ENCODE measurements around the gene GRK6.
A peak's percentile ranks its signal among the peaks of the same experiment; 100 is the strongest.

GRK6 gene

DNA sequence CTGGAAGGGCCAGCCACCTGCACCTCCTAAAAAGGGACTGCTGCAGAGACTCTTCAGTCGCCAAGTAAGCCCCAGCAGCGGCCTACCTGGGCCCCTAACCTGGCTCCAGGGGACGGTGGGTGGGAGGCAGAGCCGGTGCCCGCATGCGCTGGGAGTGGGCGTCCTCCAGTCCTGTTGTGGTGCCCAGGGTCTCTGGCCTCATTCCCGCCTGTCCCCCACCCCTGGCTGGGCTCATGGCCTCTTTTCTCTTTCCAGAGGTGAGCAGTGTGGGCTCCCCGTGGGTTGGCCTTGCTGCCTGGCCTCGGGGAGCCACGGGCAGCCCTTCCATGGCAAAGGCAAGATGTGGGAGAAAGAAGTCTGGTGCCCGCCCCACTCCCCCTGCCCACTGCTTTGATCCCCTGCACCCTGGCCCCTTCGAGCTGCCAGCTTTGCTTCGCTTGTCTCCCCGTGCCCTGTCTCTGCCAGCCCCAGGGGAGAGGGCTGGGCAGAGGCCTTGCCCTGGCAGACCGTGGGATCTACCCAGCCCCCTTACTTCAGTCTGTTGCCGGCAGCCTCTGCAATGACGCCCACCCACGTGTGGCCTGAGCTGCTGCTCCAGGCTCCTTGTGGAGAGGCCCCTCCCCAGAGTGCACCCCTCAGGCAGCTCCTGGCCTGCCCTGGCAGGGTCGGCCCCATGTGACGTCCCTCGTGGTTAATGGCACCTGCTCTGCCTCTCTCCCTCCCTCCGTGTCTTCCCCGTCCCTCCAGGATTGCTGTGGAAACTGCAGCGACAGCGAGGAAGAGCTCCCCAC, 14.7 kb downstream of the GRK6 start:
- no peak for DNase-seq

DNA sequence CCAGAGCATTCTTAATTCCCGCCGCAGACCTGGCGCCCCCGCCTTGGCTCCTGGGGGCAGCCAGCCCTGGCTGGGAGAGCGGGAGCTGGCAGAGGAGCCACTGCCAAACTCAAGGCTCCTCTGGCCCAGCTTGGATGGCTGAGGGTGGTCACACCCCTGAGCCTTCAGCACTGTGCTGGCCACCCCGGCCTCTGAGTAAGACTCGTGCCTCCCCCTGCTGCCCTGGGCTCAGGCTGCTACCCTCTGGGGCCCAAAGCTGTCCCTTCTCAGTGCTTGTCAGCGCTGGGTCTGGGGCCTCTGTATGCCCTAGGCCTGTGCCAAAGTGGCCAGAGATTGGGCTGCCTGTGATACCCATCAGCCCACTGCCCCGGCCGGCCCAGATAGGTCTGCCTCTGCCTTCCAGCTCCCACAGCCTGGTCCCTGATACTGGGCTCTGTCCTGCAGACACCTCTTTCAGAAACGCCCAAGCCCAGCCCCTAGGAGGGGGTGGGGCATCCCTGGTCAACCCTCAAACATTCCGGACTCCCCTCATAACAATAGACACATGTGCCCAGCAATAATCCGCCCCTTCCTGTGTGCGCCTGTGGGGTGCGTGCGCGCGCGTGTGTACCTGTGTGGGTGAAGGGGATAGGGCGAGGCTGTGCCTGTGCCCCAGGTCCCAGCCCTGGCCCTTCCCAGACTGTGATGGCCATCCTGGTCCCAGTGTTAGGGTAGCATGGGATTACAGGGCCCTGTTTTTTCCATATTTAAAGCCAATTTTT, 15.8 kb downstream of the GRK6 start:
- DNase-seq, result no peak

DNA sequence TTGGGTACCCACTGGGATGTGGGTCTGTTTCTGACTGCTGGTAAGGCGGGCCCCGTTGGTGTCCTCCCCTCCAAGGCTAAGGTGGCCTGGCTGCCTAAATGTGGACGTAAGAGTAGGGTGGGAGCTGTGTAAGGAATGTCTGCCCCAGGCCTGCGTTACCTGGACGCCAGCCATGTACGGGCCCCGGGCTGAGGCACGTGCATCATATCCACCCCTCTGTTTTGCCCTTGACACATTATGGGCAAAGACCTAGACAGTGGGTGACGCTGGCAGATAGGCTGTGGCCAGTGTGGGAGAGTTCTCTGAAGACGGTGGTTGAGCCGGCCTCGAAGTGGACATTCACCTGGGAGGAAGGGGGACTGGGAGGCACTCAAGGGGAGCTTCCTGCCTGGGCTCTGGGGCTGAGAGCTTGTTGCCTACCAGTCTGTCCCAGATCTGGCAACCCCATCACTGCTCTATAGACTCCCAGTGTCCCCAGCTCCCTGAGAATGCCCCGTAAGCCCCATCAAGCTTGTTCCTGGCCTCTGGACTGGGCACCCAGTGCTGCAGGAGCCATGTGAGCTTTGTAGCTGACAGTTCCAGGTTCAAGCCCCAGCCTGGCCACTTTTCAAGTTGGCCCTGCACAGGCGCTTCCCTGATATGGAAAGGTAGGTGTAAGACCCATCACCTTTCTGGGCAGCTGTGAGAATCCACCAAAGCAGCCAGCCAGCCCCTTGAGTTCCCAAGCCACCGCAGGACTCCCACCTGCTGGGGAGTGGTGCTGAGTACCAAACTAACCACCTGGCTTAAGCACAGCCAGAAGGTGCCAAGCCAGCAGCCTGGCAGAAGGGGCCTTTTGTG, 16.9 kb downstream of the GRK6 start:
- DNase-seq, result no peak

DNA sequence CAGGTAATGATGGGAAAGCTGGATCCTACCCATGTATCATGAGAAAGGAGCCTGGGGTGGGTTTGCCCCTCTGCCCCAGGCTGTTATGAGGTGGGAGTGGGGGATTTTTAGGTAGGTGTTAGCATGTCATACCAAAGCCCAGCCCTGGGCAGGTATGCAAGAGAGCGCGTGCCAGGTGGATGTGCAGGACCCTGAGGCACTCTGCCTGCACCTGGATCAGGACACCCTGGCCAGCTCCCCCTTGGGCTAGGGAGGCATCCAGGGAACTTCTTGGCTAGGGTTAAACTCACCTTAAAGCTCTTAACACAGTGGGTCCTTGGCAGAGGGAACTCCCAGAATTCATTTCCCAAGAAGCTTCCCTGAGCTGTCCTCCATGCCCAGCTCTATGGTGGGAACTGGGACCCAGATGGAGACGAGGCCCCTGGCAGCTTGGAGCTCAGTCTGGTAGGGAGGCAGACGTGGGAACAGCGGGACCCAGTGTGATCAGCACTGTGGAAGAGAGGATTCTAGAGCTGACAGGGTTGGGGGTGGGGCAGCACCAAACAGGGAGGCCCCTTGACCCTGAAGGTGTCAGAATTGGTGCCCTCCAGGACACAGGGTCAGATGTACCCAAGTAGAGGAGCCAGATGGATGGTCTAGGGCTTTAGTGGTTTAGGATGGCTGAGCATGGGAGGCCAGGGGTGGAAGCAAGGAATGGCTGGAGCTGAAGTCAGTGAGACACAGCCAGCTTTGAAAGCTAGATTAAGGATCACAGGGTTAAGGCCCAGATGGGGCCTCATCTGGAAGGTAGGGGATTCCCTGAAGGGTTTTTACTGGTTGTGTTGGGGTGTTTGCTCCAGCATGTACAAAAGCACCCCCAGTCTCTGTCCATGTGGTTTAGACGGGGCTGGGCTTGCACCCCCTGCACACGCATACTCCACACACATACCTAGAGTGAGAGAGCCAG, 17.9 kb downstream of the GRK6 start:
- DNase-seq, result no peak

DNA sequence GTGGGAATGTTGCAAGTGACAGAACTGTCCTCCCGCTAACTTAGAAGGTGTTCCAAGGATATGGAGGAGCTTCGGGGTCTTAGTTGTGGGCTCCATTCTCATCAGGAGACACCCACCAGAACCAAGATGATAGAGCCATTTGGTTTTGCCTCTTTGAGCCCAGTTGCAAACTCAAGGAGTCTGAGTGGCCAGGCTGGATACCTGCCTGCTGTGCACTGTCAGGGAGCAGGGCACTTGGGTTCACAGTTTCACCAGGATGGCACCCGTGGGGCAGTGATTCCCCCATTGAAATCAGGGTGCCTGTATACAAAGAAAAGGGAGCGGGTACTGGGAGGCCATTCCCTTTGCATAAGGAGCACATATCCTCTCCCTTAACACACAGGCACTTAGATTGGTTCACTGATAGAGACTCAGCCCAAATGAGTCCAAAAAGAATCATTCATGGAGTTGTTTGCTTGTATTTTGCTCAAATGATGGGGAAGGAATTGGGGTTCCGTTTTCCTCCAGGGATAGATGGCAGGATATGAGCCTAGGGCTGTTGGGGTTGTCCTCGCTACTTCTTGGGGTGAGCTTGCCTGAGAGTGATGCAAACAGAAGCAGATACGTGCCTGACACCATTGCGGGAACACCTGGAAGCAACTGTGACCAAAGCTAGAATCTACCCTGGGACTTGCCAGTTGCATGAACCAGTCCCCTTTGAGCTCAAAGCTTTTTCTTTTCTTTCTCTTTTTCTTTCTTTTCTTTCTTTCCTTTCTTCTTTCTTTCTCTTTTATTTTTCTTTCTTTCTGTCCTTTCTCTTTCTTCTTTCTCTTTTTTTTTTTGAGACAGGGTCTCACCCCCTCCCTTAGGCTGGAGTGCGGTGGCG, 18.8 kb downstream of the GRK6 start:
- DNase-seq, result no peak

DNA sequence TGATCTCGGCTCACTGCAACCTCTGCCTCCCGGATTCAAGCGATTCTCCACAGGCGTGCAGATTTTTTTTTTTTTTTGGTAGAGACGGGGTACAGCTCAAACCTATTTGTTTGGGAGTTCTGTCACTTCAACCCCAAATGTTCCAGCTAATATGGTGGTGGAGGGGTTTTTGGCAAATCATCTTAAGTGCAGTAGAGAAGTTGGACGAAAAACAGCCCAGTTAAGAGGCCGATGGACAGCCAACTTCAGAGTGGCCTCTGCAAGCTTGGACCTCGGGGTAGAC, 19.4 kb downstream of the GRK6 start:
- DNase-seq, result no peak

DNA sequence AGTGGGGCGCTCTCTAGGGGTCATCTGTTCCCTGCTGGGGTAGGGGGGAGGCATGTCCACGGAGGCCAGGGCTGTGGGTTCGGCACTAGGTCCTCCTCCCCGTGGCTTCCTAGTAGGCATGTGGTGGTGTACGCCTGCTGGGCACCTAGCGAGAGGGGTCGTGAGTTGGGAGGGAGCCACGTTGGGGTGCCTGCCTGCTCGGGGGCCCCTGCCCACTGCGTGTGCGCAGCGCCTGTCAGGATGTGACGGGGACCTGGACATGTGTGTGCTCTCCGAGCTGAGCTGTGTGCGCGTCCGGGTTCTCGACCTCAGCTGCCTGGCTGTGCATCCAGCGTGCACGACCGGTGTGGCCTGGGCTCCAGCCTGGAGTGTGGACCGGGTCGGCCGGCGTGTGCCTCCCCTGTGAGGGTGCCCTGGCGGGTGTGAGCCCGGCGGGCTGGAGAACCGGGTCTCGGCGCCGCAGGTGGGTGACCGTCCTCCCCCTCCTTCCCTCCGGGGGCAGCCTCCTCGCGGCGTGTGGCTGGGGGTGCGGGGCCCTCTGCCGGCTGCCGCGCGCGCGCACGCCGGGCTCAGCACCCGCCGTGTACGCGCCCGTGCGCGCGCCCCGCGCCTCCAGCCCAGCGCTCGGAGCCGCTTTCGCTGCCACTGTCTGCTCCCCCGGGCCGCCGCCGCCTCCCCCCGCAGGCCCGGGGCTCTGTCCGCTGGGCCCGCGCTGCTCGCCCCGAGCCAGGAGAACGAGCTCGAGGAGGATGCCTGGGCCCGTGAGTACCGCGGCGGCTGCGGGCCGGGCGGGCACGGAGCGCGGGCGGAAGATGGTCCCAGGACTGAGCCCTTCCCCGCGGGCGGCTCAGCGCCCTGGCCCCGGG, 20.0 kb downstream of the GRK6 start, which contains the start of gene PRR7:
Gene PRR7 (plus strand): TSS at position 615 of the 866 bp plus-strand sequence. CDS start 8,254 bp downstream, outside the sequence.
- DNase-seq, result peak; percentile 71

DNA sequence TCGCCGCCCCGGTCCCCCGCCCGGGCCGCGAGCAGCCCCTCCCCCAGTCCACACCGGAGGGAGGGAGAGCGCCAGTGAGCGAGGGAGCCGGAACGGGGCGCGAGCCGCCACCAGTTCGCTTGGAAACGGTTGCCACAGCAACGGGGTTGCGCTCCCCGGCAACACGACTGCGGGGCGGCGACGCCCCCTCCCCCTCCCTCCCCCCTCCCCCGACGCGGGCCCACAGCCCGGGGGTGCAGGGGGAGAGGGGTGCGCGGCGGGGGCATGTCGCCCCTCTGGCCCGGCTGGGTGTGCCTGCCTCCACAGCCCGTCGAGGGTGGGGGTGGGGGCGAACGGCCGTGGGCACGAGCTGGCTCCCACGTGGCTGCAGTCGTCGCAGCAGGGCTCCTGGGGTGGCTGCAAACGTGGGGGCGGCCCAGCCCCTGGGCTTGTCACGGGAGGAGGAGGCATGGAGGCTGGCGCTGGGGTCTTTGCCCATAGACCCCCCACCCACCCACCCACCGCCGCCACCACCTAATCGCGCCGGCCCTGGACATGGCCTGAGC, 20.7 kb downstream of the GRK6 start:
- peak; percentile 80 for DNase-seq

DNA sequence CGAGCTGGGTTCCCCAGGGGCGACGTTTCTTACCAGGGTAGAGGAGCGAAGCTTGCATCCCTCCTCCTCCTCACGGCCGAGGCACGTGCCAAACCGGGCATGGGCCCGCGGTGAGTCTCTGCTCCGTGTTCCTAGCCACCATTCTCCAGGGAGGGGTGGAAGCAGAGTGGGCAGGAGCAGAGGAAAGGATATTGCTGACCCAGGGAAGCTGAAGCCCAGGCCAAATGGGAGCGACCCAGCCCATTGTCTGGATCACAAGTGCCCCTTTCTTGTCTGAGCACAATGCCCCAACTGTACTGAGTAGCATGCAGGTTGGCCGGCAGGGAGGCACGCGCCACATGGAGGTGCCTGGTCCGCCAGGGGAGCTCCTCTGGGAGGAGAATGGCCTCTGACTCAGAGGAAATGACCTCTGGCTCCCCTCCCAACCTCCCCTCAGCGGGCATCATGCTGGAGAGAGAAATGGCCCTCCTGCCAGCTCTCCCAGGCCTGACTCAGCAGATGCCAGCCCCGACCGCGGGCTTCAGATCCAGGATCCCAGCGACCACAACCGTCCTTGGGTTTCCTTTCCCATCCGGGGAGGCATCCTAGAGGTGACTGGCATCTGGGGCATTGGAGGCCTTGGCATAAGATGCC, 21.3 kb downstream of the GRK6 start:
- peak; percentile 75 for DNase-seq

DNA sequence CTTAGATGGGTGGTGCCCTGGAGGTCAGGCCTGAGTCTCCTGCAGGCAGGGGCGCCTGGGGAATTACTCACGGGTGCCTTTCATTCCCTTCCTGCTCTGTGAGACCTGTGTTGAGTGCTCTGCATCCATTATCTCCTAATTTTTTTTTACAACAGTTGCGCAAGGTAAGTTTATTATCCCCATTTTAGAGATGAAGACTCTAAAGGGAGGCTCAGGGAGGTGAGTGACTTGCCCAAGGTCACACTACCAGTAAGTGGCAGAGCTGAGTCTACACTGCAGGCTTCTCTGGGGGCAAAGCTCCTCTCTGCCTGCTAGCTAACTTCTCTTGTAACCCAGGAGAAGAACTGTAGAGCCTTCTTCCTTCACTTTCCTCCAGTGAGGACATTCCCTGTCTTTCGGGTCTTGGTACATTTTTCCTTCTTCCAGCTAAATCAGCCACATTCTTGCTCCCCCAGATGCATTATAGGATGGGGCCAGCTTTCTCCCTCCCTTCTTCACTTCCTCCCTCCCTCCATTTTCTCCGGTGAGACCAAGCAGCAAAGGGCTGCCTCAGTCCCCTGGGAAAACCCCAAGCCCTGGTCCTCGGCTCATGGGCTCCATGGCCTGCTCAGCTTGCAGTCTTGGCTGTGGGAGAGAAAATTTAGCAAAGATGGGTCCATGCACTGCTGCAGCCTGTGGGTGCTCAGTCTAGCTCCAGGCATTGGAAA, 21.9 kb downstream of the GRK6 start:
- no peak for DNase-seq

DNA sequence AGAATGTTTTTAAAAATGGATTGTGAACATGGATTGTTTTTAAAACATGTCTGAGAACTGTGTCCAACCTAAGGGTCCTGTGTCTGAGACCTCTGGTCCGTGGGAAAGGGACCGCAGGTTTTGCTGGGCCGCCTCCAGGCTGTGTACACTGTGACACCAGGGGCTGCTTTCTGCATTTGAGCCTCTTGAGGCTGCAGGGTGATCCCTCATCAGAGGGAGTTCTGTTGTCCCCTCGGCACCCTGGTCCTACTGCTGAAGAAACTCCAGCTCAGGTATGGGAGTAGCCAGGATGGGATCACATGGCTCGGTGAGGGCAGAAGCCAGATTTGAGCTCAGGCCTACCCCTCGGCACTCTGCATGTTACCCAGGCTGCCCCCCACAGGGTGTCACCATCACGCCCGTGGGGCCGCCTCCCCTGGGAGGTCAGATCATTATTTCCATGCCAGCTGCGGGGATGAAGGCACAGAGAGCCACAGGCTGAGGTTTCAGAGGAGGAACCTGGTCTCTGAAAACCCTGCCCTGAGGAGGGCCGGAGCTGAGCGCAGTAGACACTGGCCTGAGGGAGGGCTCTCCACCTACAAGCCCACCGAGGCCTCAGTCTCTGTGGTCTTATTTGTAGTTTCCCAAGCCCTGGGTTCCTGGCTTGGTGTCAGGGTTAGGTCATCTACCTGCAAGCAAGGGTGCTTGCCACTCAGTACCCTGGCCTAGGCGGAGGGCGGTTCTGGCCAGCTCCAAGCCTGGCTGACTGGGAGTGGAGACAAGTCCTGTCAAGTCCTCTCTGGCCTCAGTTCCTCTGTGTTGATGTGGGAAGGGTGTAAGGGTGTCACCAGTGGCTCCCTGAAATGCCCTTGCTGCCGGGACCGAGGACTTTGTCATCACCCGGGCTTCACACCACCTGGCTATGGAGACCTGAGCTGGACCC, 22.9 kb downstream of the GRK6 start:
- no peak for DNase-seq

DNA sequence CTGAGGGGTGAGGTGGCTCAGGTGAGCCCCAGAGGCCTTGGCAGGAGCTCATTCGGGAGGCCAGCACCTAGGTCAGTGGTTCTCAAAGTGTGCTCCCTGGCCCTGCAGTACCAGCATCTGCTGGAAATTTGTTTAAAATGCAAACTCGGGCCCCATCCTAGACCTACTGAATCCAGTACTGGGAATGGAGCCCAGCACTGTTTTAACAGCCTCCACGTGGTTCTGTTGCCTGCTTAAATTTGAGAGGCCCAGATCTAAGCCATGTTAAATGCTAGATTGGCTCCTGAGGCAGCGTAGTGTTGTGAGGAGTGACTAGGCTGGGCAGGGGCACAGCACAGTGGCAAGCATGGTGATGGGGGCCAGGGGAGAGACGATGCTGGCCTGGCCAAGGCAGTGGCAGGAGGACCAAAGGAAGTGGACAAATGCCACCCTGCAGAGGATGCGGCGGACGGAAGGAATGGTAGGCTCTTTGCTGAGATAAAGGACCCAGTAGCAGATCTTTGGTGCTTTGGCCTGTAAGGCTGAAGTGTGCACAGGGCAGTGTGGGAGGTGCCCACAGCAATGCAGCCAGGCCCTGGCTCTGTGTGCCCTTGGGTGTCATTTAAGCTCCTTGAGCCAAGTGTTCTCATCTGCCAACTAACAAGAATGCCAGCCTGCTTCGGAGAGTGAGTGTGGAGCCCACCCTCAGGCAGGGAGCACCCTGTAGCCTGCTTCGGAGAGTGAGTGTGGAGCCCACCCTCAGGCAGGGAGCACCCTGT, 24.4 kb downstream of the GRK6 start:
- DNase-seq, result no peak

DNA sequence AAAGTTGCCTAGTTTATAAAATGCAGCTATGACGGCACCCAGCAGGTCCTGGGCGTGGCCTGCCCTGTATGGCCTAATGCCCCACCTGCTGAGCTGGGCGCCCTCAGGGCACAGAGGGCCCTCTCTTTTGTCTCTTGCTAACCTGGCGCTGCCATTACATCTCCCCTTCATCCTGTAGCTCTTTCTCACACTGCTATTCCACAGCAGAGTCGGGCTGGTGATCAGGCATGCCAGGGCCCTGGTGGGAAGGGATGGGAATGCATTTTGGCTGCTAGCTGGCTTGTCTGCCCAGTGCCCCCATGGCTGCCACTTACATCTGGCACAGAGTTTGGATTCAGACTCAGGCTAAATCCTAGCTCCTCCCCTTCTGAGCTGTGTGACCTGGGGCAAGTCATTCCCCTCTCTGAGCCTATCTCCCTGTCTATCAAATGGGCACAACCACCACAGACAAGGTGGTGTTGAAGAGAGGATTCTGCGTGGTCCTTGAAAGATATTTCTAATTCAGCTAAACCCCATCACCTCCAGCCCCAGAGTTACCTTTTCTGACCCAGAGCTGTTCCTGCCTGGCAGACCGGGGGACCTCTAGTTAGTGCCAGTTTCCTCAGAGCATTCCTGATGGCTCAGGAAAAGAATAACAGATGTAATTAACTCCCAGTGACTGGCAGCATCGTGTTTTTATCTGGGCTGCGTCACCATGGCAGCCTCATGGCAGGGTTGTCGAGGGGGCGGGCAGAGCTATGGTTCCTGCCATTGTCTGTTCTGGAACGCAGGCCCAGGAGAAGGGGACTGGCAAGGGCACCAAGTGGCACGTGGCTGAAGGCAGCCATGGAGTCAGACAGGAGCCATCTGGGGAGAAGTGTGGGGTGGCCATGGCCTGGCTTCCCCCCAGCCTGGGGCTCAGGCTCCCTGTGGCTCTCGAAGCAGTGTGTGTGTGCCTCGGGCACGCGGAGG, 26.5 kb downstream of the GRK6 start:
- DNase-seq, result no peak

DNA sequence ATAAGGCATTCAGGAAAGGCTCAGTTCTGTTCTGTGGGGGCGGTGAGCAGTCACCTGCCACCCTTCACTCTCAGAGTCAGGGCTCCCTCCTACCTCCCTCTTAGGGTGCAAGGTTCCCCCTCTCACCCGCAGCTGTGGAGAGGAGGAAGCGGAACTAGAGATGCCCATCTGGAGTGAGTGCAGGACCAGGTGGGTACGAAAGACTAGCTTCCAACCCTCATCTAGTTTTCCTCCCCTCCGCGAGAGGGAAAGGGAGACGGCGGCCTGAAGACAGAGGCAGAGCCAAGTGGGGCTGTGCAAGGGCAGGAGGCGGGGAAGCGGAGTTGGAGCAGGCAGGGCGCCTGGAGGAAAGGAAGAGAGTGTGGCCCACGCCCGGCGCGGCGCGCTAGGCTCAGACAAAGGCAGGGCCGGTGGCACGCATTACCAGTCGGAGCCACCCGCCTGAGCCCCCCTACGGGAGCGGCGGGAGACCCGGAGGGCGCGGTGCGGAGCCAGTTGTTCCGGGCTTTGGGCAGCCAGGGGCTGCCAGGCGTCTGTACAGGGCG, 27.4 kb downstream of the GRK6 start:
- DNase-seq, result peak; percentile 75

DNA sequence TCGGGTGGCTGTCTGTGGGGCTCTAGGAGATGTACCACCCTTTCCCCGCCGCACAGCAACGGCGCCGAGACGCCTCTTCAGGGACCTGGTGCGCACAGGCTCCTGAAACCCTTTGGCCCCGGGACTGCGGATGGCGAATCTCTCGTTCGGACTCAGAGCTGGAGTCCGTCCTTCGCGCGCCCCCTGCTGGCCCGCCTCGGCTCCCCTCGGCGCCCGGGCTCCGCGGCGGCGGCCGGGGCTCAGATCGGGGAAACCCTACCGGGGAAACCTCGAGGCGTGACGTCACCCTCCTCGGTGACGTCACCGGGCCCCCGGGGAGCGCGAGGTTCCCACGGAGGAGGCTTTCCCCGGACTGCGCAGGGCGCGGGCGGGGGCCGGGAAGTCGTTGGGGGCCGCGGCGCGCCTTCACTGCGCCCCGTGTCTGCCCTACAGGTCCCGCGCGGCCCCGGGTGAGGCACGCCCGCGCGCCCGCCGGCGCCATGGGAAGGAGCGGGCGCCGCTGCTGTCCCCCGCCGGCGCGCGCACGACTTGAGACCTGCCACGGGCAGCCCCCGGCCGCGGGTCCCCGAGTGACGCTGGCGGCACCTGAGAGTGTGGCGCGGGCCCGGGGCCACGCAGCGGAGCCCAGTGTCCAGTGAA, 28.0 kb downstream of the GRK6 start:
- peak; percentile 94 for DNase-seq

All from femur (tissue), 1 donor.